ENCODE results near the gene NFASC. TPM values are rescaled to one million over a fixed set of nuclear protein-coding genes. Genes with fewer than 3 reads are reported as not detected.

The NFASC gene
- total and polyA plus RNA-seq, 2 donors (not counting 3 experiments of a cell fraction or from before 2014, with no cell fraction given) = not detected

GRCh38 chr1:204975568-204976235, 105.0 kb downstream of the NFASC start:
- ChIA-PET CTCF (interaction anchor here (0.7 to 6.5 kb wide), 13 partner anchors 9 to 286 kb away, joined by 3 to 101 read pairs (median 5); no protein-coding TSS in a partner anchor), POLR2A (interaction anchor here (0.7 kb wide), 1 partner anchor 33 kb away, joined by 3 read pairs; no protein-coding TSS in a partner anchor)
- BruUV-seq (replicated peaks) = no TSS peak
- no peaks in the 10 kb centered on the region for H4K20me1 ChIP-seq (replicated peaks; ENCODE audit: control insufficient read depth, extremely low read depth, insufficient read depth, low read length)
- H2AFZ ChIP-seq (ENCODE audit: low read depth, low read length) = no peak overlapping the region
- H3K9me1 ChIP-seq (replicated peaks; ENCODE audit: control insufficient read depth, extremely low read depth, insufficient read depth, low read length) = no peaks in the 10 kb centered on the region
- peaks cover 14% of the 10 kb centered on the region for H3K4me1 ChIP-seq (ENCODE audit: control insufficient read depth, extremely low read depth, insufficient read depth, low read length)
- peak; percentile 31 for DNase-seq (ENCODE audit: low read depth, low spot score)
- dilution Hi-C loops (cut with MboI; ENCODE audit: extremely low pct_ligation_motif_present, low sequenced_read_pairs) = no loop called here
- no peak overlapping the region for H3K9ac ChIP-seq (replicated peaks; ENCODE audit: extremely low read depth, insufficient read depth, low read length)
- H3K4me3 ChIP-seq (replicated peaks in 1 of 3; ENCODE audit: insufficient read depth in 1 of 3, low read depth in 1 of 3, low read length in 3 of 3) = no peak overlapping the region
- H3K27me3 ChIP-seq (ENCODE audit: control insufficient read depth in 2 of 2, insufficient read depth in 2 of 2, low read length in 2 of 2) = peaks cover 0 to 2% of the 10 kb centered on the region in 2 experiments
- H3K27ac ChIP-seq (ENCODE audit: insufficient read depth, low read depth, low read length) = no peak overlapping the region
- H3K36me3 ChIP-seq (ENCODE audit: control insufficient read depth in 2 of 2, extremely low read depth in 1 of 2, insufficient read depth in 2 of 2, low read length in 2 of 2) = no peaks in the 10 kb centered on the region
- peak; percentile 62 to 73 for TF ChIP-seq CTCF (IDR thresholded peaks at IDR 0.05; ENCODE audit: extremely low read depth in 1 of 2, insufficient read depth in 1 of 2, low read depth in 1 of 2, low read length in 2 of 2)
- TF ChIP-seq FOS (IDR thresholded peaks at IDR 0.05; ENCODE audit: borderline replicate concordance, insufficient read depth, low read length) = no peak
- H3K79me2 ChIP-seq (ENCODE audit: control insufficient read depth, insufficient read depth, low read length) = no peaks in the 10 kb centered on the region
- intact Hi-C loops (cut with micrococcal nuclease) = loop anchor here (1.0 kb wide), 2 partner anchors 86 to 281 kb away; no protein-coding TSS in a partner anchor
- H3K9me3 ChIP-seq (replicated peaks; ENCODE audit: control insufficient read depth, insufficient read depth, low read length) = no peaks in the 10 kb centered on the region
- no peak overlapping the region for H3K4me2 ChIP-seq (ENCODE audit: insufficient read depth, low read length)
- peak; percentile 94 for FAIRE-seq

- no peaks in the 10 kb centered on the region for H3K9me3 ChIP-seq (replicated peaks; ENCODE audit: control insufficient read depth, insufficient read depth, low read length)
- no peaks in the 10 kb centered on the region for H4K20me1 ChIP-seq (replicated peaks; ENCODE audit: control insufficient read depth, extremely low read depth, insufficient read depth, low read length)
- FAIRE-seq (no peak), DNase-seq (ENCODE audit: low read depth, low spot score) (no peak)
- no peaks in the 10 kb centered on the region for H3K79me2 ChIP-seq (ENCODE audit: control insufficient read depth, insufficient read depth, low read length)
- H3K4me1 ChIP-seq (ENCODE audit: control insufficient read depth, extremely low read depth, insufficient read depth, low read length) = peaks cover 12% of the 10 kb centered on the region
- H3K4me2 ChIP-seq (ENCODE audit: insufficient read depth, low read length) = no peak overlapping the region
- H3K27ac ChIP-seq (ENCODE audit: insufficient read depth, low read depth, low read length) = no peak overlapping the region
- TF ChIP-seq FOS (IDR thresholded peaks at IDR 0.05; ENCODE audit: borderline replicate concordance, insufficient read depth, low read length) (no peak), POLR2A (IDR thresholded peaks at IDR 0.05; ENCODE audit: low read depth, low read length) (no peak), CTCF (IDR thresholded peaks at IDR 0.05; ENCODE audit: extremely low read depth in 1 of 2, insufficient read depth in 1 of 2, low read depth in 1 of 2, low read length in 2 of 2) (no peak), MYC (IDR thresholded peaks at IDR 0.05; ENCODE audit: low read depth, low read length) (no peak), MAX (IDR thresholded peaks at IDR 0.05; ENCODE audit: insufficient read depth, insufficient read length) (no peak), GATA2 (IDR thresholded peaks at IDR 0.05; ENCODE audit: insufficient read depth, insufficient read length, low read depth, low read length) (no peak), JUN (IDR thresholded peaks at IDR 0.05; ENCODE audit: borderline replicate concordance, insufficient read depth, insufficient read length, low read depth) (no peak), POLR2AphosphoS5 (IDR thresholded peaks at IDR 0.05; ENCODE audit: insufficient read depth, low read depth, low read length) (no peak), EZH2 (IDR thresholded peaks at IDR 0.05; ENCODE audit: borderline replicate concordance, low read depth, low read length, severe bottlenecking) (no peak)
- POLR2A ChIA-PET = no interaction called here
- no peak overlapping the region for H3K9ac ChIP-seq (replicated peaks; ENCODE audit: extremely low read depth, insufficient read depth, low read length)
- H3K9me1 ChIP-seq (replicated peaks; ENCODE audit: control insufficient read depth, extremely low read depth, insufficient read depth, low read length) = no peaks in the 10 kb centered on the region
- BruUV-seq (replicated peaks) = no TSS peak
- no peaks in the 10 kb centered on the region for H3K36me3 ChIP-seq (ENCODE audit: control insufficient read depth in 2 of 2, extremely low read depth in 1 of 2, insufficient read depth in 2 of 2, low read length in 2 of 2)
- intact Hi-C loops (cut with micrococcal nuclease) (no loop called here), dilution Hi-C loops (cut with MboI; ENCODE audit: extremely low pct_ligation_motif_present, low sequenced_read_pairs) (no loop called here)
- CTCF ChIA-PET = interaction anchor here (0.8 to 6.5 kb wide), 12 partner anchors 8 to 285 kb away, joined by 3 to 101 read pairs (median 6); partner anchors contain the start of gene RBBP5
- H3K27me3 ChIP-seq (ENCODE audit: control insufficient read depth in 2 of 2, insufficient read depth in 2 of 2, low read length in 2 of 2) = peaks cover 0 to 2% of the 10 kb centered on the region in 2 experiments
- no peak overlapping the region for H3K4me3 ChIP-seq (replicated peaks in 1 of 3; ENCODE audit: insufficient read depth in 1 of 3, low read depth in 1 of 3, low read length in 3 of 3)
- no peak overlapping the region for H2AFZ ChIP-seq (ENCODE audit: low read depth, low read length)
These were observed 106.0 kb downstream of the NFASC start for GRCh38 chr1:204976646-204977045.
